ENCODE measurements around the gene VAMP4.

GRCh38 chr1:171663036-171663853 lies 78.6 kb downstream of the VAMP4 start:
- TF ChIP-seq CTCF (IDR thresholded peaks at IDR 0.05) (no peak), EZH2 (IDR thresholded peaks at IDR 0.05) (no peak), EZH2phosphoT487 (IDR thresholded peaks at IDR 0.05) (no peak)

Data from neural progenitor cell (in vitro differentiated cells).